Hematopoietic multipotent progenitor cell (in vitro differentiated cells): ENCODE measurements around the gene GPR107. TPM values are rescaled to one million over a fixed set of nuclear protein-coding genes. Genes with fewer than 3 reads are reported as not detected.

Experiments used
- DNase-seq, 3 donors: peaks; one replicate each; pipeline ENCODE4 v3.0.0-alpha.2; 2011 to 2015; ENCODE audit warnings: low read depth in 2 of 3, low spot score in 2 of 3
- total RNA-seq: library from RNA; depleted of rRNA; stranded (reverse); fragments of >200 nt; gene quantifications from one replicate; pipeline ENCODE4 v1.2.3, GENCODE V29; 2012

Gene GPR107
- total RNA-seq, 1 donor, result 15.6 TPM

DNA sequence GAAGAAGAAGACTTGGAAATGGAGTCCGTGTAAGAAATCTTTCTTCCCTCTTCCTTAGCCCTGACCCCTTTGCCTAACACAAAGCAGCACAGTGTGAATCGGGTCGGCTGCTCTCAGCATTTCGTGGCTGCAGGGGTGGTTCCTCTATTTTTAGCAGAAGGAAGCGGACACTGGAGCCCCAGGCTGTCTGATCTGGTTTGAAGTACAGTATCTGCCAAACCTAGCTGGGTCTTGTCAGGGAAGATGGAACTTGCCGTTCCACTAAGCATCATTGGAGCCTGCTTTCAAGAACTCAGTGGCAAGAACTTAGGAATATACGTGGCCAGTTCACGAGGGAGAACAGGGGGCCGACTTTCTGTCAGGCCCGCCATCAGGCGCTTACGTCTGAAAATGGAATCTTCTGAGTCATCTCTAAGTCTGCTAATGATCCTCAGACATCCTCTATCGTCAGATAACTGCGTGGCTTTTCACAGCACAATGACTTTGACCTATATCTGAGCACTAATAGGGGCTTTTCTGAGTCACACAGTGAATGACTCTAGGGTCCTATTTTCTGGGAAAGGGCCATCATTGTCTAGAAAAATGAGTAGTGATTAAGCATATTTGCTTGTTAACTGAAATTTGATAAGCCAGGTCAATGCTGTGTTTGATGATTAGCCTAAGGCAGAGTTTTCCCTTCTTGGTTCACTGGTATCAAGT lies 75.2 kb downstream of the GPR107 start:
- peak; percentile 32 to 72 (median 63) for DNase-seq

DNA sequence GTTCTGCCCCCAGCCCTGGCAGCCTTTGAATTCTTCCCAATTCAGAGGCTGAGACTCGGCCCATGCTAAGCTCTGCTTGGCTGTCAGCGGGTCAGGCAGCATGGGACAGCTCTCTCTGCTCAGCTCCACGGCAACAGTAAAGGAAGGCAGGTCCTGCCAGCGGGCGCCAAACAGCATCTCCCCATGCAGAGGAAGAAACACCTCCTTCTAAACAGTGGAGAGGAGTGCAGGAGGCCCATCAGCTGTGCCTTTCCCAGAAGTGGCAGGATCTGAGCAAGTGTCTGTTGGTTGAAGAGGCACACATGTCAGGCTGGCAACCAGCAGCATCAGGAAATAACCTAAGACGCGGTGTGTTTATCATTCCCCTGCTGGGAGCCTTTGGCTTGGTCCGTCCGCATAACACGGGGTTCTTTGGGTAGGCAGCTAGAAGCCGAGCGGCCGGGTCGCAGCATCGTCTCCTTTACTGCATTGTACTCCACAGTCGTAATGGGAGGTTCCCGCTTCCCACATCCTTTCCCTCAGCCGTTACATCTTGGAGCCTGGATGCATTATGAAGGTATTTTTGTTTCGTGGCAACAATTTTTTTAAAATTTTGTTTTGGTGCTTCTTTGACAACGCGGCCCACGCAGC lies 75.8 kb downstream of the GPR107 start:
- no peak for DNase-seq

DNA sequence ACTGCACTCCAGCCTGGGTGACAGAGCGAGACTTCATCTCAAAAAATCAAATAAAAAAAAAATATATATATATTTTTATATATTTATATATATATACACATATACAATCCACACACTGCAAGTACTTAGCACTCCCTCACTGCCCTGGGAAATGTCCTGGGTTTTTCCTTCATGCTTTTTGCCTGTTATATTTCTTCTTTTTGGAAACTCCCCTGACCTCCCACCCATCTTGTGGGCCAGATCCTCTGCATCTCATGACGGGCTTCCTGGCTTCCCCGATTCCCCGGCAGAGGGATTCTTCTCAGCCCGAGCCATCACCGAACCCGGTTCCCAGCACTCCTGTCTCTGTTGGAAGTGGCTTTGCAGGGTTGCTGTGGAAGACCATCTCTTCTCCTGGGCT lies 79.0 kb downstream of the GPR107 start:
- no peak for DNase-seq

DNA sequence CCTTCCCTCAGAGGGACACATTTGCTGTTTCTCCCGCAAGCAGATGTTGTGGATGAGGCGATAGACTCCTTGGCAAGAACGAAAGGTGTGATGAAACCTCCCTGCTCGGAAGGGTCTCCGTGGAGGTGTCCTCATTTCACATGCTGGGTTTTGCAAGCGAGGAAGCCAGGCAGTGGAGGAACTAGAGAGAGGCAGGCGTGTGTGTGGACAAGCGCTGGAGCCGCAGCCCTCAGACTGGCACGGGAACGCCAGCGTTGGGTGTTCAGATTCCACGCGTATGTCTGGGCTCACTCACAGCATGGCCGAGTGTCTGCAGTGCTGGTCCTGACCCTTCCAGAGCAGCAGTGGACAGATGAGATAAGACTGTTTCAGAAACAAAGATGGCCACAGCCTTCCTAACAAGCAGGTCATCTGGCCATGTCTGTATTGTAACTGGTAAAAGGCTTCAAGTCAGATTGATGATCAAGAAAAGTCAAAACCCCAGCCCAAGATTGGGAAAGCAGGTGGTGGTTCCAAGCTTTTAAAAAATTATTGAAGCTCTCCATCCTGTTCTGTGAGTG lies 83.5 kb downstream of the GPR107 start:
- DNase-seq, result no peak

DNA sequence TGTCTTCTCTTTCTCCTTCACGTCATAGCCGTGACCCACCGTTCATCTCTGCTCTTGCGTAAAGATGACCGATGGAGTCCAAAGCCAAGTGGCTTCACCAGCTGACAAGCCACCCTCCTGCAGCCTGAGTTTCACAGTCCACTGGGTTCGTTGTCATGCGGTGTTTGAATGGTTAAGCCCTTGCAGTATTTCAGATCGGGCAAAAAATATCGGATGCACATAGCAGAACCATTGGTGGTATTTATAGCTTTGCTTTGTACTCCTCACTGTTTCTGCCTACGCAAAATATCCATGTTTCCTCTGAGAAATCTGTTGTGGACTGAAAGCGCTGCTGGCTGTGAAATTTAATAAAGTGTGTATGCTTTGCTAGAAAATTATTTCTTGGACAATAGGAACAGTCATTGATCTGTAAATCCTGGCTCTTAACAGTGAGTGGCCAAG lies 84.0 kb downstream of the GPR107 start:
- no peak for DNase-seq

DNA sequence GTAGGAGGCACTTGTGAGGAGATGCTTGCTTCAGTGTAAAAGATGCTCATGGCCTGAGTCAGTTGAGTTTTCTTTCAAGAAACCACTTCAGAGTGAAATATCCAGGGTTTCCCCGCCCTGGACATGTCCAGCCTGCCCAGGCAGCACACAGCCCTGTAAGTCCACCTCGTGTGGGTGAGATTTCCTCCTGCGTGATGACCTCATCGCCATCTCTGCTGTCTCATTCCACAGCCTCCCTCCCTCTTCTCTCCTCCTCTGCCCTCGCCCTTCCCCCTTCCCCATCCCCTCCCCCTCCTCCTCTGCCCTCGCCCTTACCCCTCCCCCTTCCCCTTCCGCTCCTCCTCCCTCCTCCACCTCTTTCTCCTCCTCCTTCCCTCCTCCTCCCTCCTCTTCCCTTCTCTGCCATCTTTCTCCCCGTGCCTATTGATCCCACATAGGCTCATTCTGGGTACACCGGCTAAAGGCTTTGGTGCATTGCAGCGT lies 84.5 kb downstream of the GPR107 start:
- DNase-seq, result no peak

DNA sequence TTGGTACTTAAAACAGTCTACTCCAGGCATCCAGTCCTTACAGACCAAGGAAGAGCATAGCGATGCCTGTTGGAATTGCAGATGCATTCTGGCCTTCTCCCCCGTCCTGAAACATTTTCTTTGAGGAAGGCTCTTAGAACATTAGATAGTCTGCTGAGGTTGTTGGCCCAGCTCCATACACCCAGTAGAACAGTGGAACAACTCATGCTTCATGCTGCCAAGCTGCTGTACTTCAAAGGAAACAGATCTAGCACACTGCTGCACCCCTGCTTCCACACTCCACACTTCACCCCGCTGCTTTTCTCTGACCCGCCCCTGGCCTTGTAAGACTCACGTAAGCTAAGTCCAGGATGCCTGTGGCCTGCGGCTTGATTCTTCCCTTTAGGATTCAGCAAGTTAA lies 85.1 kb downstream of the GPR107 start:
- no peak for DNase-seq

DNA sequence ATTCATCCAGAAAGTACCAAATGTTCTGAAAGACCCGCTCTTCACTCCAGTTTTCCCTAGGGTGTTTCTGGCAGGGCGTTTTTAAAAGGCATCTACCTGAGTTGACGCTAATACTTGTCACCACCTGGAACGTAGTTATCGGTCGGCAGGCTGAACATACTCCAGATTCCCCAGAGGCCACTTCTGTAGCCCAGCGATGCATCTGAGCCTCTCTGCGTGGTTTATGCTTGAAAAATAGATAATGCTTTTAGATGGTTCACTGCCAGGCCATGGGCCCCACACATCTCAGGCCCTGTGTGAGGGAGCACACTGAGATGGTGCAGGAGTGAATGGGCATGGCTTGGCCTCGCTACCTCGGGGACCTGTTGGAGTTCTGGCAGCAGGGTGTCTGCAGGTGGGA lies 85.5 kb downstream of the GPR107 start:
- no peak for DNase-seq

DNA sequence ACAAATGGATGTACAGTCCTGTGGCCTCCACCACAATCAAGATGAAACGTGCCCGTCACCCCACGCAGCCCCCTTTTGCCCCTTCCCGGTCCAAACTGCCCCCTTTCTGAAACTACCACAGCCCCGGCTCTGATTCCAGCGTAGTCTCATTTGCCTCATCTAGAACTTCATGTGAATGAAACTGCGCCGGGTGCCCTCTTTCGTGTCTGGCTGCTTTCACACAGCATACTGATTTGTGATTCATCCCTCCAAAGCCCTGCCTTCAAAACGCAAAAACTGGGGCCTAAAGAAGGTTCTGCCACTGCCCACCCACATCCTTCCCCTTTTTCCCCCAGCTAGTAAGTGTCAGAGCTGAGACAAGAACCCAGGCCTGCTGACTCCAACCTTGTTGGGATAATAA lies 87.0 kb downstream of the GPR107 start:
- DNase-seq, result peak in 2 of 3 donors; percentile 75 to 85

DNA sequence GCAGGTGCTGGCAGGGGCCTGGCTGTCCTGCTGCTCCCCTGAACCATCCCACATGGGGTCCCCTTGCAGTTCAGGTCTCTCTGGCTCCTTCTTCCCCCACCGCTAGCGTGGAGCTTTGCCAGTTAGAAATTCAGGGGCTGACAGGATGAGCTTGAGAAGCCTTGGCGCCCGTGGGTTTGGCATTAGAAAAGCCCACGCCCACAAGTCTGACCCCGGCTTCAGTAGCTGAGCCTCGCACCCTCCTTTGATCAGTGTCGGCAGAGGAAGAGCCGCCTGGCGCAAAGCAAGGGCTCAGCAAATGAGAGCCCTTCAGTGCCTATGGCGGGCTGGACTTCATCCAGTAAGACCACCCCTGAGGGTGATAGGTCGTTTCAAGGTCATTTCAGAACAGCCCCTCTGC lies 88.3 kb downstream of the GPR107 start:
- no peak for DNase-seq

DNA sequence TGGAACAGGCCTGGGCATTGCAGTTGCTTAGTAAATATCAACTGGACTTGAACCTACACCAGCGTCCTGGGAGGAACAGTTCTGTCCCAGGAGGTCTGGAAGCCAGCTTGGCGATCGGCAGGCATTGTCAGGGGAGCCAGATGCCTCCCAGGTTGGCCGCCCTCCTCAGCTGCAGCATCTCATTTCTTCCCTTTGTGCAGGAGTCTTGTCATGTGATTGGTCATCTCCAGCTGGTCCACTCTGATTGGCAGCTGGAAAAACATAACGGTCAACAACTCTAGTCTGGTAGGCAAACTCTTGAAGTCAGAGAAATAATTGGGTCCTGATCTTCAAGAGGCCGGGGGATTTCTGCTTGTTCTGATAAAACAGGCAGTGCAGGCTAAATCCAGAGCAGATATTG lies 88.9 kb downstream of the GPR107 start:
- DNase-seq, result no peak

DNA sequence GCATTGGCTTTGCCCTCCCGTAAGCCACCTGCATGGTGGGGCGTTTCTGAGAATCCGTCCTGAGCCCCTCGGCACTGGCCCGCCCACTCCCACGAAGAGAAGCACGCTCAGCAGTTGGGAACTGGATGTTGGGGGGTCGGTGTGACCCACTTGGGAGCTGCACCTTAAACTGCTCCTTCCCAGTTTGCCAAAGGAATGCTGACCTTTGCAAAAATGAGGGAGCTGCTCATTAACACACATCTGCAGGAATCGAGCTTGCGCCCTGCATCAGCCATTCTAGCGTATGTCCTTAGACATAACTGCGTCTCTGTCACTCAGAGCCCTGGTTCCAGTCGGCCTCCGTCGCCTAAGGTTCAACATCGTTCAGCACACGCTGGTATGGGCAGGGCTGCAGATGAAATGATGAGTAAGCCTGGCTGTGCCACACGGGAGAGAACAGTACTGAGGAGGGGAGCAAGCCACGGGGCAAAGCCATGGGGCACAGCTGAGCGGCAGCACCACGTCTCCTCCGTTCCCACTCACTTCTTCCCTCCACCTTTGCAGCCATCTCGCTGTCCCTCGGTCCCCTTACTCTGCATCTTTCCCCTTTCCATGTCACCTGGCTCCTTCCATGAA lies 89.7 kb downstream of the GPR107 start:
- no peak for DNase-seq

DNA sequence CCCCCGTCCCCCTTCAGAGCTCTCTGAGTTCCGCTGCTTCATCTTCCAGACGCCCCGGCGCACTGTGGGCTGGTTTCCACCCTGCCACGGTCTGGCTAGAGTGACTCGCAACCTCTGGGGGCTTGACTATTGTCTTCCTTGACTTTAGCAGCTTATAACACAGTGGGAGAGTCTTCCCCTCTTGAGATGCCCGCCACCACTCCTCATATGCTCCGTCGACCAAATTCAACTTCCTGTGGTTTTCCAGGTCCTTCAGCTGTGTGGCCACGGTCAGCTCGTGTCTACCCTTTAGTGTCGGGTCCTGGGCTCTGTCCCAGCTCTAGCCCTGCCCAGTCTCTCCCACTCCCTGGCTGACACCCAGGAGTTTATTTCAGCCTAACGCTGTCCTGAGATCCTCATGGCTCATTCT lies 90.3 kb downstream of the GPR107 start:
- DNase-seq, result peak in 2 of 3 donors; percentile 24 to 53

DNA sequence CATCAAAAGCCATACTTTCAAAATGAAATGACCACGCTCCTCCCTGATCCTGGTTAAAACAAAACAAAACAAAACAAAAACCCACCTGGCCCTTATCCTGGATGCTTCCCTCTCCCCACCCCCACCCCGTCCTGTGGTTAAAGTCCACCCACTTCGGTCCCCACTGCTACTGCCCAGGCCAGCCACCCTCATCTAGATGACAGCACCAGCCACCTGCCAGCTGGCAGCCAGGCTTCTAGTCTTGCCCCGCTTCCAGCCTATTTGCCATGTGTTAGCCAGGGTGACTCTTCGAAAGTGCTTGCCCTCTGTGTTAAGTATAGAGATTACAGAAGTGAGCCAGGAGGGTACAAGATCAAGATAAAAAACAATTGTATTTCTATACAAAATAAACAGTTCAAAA lies 91.0 kb downstream of the GPR107 start:
- no peak for DNase-seq

DNA sequence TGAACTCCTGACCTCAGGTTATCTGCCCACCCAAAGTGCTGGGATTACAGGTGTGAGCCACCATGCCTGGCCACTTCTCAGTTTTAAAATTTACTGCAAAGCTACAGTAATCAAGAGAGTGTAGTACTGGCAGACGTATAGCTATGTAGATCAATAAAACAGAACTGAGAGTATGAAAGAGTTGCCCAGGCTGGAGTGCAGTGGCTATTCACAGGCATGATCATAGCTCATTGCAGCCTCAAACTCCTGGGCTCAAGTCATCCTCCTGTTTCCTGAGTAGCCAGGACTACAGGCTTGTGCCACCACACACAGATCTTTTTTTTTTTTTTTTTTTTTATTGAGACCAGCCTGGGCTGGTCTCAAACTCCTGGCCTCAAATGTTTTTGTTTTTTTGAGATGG lies 92.0 kb downstream of the GPR107 start:
- DNase-seq, result no peak

DNA sequence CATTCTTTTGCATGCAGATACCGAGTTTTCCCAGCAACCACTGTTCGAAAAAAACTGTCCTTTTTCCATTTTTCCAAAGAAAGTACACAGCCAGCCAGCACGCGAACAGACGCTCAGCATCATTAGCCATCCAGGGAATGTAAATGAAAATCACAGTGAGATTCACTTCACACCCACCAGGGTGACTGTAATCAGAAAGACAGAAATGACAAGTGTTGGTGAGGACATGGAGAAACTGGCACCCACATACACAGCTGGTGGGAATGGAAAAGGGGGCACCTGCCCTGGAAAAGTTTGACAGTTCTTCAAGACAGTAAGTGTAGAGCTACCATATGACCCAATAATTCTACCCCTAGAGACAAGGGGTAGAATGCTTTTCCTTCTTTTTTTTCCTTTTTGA lies 93.5 kb downstream of the GPR107 start:
- no peak for DNase-seq

DNA sequence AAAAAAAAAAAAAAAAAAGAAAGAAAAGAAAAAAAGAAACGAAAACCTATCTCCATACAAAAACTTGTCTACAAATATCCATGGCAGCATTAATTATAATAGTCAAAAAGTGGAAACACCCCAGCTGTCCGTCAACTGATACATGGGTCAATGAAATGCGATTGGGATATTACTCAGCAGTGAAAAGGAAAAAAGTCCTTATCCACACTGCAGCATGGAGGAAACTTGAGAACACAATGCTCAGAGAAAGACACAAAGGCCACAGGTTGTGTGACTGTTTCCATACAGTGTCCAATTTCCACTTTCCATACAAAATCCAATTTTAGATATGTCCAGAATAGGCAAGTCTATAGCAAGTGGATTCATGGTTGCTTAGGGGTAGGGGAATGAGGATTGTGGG lies 94.2 kb downstream of the GPR107 start:
- no peak for DNase-seq

DNA sequence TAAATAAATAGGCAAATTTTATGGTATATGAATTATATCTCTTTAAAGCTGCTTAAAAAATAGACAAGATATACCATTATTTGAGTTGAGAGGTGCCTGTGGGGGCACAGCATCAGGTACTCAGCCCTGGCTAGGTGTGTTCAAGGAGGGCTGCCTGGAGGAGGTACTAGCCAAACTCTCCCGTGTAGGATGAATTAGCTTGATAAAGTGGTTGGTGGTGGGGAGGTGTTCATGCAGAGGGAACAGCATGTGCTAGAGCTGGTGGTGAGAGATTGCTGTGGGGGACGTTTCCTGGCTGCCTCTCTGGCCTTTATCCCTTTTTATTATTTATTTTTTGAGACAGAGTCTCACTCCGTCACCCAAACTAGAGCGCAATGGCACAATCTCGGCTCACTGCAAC lies 95.3 kb downstream of the GPR107 start:
- DNase-seq, result no peak

DNA sequence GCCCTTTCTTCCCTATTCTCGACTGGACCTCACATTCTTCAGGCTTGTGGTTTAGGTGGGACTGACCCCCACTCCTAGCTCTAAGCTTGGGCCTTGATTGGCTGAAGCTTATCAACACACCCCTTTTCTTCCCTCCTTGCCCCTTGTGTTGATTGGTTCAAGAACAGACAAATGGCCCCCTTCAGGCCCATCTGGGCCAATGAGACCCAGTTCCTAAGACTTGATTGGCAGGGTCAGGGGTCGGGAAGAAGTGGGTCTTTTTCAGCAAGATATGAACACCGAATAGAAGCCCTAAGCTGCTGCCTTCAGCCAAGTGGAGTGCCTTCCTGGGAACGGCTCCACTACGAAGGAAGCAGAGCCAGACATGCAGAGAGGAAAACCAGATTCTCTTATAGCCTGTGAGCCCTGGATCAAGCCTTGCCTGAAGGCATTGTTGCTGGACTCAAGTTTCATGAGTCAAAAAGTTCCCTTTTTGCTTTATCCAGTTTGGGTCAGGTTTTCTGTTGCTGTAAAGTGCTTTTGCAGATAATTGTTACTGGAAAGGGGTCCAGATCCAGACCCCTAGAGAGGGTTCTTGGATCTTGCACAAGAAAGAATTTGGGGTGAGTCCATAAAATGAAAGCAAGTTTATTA lies 96.1 kb downstream of the GPR107 start:
- DNase-seq, result no peak

DNA sequence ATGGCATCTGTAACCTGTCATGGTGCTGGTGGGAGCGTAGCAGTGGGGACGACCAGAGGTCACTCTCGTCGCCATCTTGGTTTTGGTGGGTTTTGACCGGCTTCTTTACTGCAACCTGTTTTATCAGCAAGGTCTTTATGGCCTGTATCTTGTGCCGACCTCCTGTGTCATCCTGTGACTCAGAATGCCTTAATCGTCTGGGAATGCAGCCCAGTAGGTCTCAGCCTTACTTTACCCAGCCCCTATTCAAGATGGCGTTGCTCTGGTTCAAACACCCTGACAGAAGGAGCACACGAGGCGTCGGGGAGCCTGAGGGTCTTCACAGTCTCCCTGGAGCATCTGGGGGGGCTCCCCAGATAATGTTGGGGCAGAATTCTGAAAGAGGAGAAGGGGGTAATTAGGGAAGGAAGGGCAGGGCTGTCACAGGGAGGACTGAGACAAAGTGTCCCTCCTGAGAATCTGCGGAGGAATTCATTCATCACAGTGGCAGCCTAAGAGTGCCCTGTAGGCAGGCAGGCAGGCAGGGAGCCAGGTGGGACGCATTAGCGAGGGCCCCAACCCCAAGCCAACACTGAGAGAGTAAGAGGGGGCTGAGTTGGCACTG lies 97.2 kb downstream of the GPR107 start:
- no peak for DNase-seq

DNA sequence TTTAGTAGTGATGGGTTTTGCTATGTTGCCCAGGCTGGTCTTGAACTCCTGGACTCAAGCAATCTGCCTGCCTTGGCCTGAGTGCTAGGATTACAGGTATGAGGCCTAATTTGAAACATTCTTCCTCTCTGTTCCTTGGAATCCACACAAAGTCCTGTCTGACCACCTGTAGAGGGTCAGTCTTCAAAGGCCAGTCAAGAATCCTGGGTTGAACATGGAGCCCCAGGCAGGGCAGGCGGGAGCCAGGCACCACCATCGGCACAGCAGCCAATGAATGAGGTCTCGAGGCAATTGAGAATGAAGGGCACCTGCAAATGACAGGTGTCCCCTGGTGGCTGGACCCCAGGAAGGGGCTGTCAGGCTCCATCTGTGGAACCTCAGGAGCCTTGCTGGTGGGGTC lies 101.1 kb downstream of the GPR107 start:
- no peak for DNase-seq
